ENCODE data around the gene EEF1AKMT1.

DNA sequence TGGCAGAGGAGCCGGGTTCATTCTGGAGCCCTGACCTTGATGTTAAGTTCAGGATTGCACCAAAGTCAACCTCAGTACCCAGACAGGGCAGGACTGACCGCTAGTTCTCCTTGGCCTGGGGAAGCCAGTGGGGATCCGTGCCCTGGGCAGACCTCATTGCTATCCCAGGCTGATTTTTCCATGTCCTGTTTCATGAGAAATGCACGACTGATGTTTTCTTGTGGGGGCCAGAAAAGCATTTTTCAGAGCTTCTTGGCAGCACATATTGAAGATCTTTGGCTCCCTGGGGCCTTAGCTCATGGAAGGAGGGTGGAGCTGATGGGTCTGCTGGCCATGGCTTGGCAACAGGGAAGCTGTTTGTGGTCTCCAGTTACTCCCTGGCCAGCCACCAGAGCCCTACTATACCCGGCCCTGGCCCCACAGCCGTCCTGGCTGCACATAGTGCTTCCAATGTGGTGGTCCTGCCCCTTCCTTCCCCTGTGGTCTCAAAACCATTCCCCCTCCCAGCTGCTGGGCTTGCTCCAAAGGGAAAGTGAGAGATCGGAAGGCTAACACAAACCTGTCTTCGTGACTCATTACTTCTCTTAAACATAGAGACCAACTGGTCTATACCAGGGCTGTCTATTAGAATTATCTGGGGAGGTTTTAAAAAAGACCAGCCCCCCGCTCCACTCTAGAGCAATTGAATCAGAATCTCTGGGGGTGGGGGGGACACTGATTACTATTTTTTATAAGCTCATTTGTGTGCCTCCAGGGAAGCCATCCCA, 59.0 kb downstream of the EEF1AKMT1 start:
- no peak for TF ChIP-seq EZH2phosphoT487 (IDR thresholded peaks at IDR 0.05; ENCODE audit: low read depth)
- no peak for TF ChIP-seq CTCF (IDR thresholded peaks at IDR 0.05; ENCODE audit: low read depth, low read length)

All from OCI-LY3 (cell line).